Activated T-helper 17 cell treated with anti-CD3 and anti-CD28 coated beads, Interleukin-2, amount 50 U/mL, for 72 hours (primary cell): Measurements from ENCODE around the gene CNOT8. TPM values are rescaled to one million over a fixed set of nuclear protein-coding genes. Genes with fewer than 3 reads are reported as not detected.

Experiments used
- ATAC-seq: fragments of 150-1000 bp; cut with Tn5 transposase; replicated peaks from 2 replicates; pipeline ENCODE4 v1.10.0; 2021; ENCODE audit warnings: mild to moderate bottlenecking, moderate library complexity
- H3K27ac Mint-ChIP-seq: one replicate; pipeline ENCODE4 v1.8.0; 2022; ENCODE audit warnings: mixed read lengths
- H3K27me3 Mint-ChIP-seq: one replicate; pipeline ENCODE4 v1.8.0; 2022; ENCODE audit warnings: mixed read lengths
- H3K36me3 Mint-ChIP-seq: one replicate; pipeline ENCODE4 v1.8.0; 2022; ENCODE audit warnings: low read depth, mild to moderate bottlenecking, mixed read lengths
- H3K4me1 Mint-ChIP-seq: one replicate; pipeline ENCODE4 v1.8.0; 2022; ENCODE audit warnings: mixed read lengths
- H3K4me3 Mint-ChIP-seq: one replicate; pipeline ENCODE4 v1.8.0; 2022; ENCODE audit warnings: mild to moderate bottlenecking, mixed read lengths
- H3K9me3 Mint-ChIP-seq: one replicate; pipeline ENCODE4 v1.8.0; 2022; ENCODE audit warnings: mixed read lengths
- total RNA-seq, 2 donors: library from RNA; stranded (reverse); gene quantifications; one replicate each; pipeline ENCODE4 v1.2.3, GENCODE V29; 2022

Gene CNOT8
- total RNA-seq, 2 donors from 2014 or later, result 87.4 to 173 TPM

DNA sequence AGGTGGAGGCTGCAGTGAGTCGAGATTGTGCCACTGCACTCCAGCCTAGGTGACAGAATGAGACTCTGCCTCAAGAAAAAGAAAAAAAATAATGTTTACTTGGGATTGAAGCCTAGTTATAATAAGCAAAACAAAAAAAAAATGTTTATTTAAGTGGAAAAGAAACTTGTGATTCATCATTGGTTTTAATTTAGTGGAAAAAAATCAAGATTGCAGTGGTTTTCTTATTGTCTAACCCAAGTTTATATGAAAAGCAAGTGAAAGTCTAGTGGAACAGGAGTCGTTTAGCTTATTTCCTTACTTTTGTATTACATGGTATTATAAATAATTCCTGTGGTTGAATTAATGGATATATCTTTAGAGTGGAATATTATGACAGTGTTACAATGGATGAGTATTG is 8.4 kb downstream of the CNOT8 start:
- H3K9me3 Mint-ChIP-seq, result no peaks in the 10 kb centered on the region

DNA sequence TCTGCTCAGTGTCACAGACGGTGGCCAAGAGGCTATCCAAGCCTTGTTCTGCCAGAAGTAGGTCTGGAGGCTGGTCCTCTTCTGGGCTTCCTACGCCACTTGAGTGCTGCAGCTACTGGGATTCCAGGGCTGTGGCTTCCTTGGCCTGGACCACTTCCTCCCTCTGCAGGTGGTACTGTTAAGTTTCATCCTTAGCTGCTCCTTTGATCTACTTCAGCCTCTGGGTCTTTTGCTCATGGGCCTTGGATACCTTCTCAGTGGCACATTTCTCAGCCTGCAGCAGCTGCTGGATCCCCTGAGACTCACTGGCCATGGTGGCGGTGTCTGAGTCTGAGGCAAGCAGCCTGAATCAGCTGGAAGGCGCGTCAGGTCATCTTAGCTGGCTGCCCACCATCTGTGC is 10.3 kb downstream of the CNOT8 start:
- Mint-ChIP-seq H3K36me3 (peaks cover 100% of the 10 kb centered on the region), H3K4me3 (no peak overlapping the region), H3K9me3 (no peaks in the 10 kb centered on the region), H3K27me3 (no peaks in the 10 kb centered on the region), H3K4me1 (peaks cover 17% of the 10 kb centered on the region), H3K27ac (peak overlapping the region; percentile 71)
- no peak for ATAC-seq

More for the DNA sequence above, 8.4 kb downstream of the CNOT8 start:
- H3K27me3 Mint-ChIP-seq, result no peaks in the 10 kb centered on the region
- no peak for ATAC-seq
- H3K36me3 Mint-ChIP-seq, result peaks cover 100% of the 10 kb centered on the region
- no peak overlapping the region for H3K27ac Mint-ChIP-seq
- no peak overlapping the region for H3K4me3 Mint-ChIP-seq
- peaks cover 32% of the 10 kb centered on the region for H3K4me1 Mint-ChIP-seq

DNA sequence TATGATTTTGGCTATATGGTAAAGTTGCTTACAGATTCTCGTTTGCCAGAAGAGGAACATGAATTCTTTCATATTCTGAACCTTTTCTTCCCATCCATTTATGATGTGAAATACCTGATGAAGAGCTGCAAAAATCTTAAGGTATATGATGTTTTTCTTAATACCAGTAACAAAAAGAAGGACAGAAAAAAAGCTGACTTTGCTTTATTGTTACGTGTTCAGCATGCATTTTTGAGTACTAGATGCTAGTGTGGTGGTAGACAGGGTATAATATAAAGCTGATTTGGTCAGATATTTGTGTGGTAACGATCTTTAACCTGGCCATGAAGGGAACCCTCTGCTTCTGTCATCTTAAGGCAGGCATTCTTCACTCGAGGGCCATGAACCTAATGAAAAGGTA is 13.3 kb downstream of the CNOT8 start:
- Mint-ChIP-seq H3K4me3 (no peak overlapping the region), H3K36me3 (peaks cover 100% of the 10 kb centered on the region), H3K27ac (no peak overlapping the region), H3K27me3 (no peaks in the 10 kb centered on the region), H3K4me1 (peaks cover 5% of the 10 kb centered on the region), H3K9me3 (no peaks in the 10 kb centered on the region)
- ATAC-seq, result no peak

DNA sequence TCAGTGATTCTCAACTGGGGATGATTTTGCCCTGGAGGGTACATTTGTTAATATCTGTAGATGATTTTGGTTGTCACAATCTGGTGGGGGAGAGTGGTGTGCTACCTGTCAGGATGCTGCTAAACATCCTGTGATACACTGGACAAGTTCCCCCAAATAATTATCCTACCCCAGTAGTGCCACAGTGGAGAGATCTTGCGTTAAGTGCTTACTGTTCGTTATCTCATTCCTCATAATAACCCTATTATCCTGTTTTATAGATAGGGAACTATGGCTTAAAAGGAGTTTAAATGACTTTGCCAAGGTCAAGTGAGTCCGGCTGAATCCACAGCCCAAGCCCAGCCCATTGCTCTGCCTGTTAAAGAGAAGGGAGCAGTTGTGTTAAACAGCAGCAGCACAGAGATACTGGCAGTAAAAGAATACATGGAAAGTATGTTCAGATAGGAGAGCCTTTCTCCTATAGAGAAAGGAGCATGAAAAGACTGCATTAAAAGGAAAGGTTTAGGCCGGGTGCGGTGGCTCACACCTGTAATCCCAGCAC is 15.4 kb downstream of the CNOT8 start:
- ATAC-seq, result no peak
- Mint-ChIP-seq H3K4me3 (no peak overlapping the region), H3K4me1 (no peaks in the 10 kb centered on the region), H3K27me3 (no peaks in the 10 kb centered on the region), H3K36me3 (peaks cover 91% of the 10 kb centered on the region), H3K27ac (no peak overlapping the region), H3K9me3 (peaks cover 4% of the 10 kb centered on the region)

DNA sequence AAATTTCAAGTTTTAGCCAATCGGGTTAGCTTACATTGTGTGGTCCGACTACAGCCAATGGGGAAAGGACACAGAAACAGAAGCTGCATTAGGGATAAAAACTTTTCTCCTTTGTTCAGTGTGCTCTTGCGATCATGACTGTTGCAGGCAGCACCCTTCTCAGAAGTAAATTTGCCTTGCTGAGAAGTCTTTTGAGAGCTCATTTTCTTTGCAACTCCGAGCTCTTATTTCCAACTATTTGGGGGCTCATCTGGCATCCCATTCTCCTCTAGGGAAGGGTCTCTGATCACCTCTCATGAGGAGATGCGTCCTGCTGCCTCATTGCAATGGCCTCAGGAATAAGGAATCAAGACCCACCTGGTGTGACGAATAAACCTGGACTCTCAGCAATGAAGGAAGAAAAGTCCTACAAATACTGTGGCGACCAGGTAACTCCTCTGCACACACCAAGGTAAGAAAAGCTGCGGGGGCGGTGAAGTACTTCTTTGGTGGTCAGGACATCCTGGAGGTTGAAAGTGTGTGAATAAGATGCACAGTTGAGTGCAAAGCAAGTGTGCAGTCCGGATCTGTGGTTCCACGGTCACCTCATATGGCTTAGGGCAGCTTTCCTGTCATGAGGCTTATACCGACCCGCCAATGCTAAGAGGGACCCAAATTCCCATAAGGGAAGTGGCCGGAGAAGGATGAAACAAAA is 20.4 kb downstream of the CNOT8 start:
- Mint-ChIP-seq H3K27me3 (no peaks in the 10 kb centered on the region), H3K9me3 (peaks cover 12% of the 10 kb centered on the region), H3K36me3 (peaks cover 84% of the 10 kb centered on the region), H3K4me1 (no peaks in the 10 kb centered on the region), H3K4me3 (no peak overlapping the region), H3K27ac (no peak overlapping the region)
- ATAC-seq, result no peak

DNA sequence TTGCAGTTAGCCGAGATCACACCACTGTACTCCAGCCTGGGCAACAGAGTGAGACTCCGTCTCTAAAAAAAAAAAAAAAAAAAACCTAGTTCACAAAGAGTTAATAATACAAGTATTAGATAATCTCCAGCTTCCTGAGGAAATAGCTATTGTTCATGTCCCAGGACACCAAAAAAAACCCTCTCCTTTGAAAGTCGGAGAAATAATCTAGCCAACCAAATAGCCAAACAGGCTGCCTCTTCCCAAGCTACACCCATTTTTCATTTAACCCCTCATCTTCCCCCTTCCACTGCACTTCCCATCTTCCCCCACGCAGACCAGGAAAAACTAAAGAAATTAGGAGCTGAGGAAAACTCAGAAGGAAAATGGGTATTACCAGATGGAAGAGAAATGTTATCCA is 23.6 kb downstream of the CNOT8 start:
- Mint-ChIP-seq H3K27ac (no peak overlapping the region), H3K27me3 (no peaks in the 10 kb centered on the region), H3K4me1 (no peaks in the 10 kb centered on the region), H3K9me3 (peaks cover 17% of the 10 kb centered on the region), H3K36me3 (peaks cover 84% of the 10 kb centered on the region), H3K4me3 (no peak overlapping the region)
- no peak for ATAC-seq

DNA sequence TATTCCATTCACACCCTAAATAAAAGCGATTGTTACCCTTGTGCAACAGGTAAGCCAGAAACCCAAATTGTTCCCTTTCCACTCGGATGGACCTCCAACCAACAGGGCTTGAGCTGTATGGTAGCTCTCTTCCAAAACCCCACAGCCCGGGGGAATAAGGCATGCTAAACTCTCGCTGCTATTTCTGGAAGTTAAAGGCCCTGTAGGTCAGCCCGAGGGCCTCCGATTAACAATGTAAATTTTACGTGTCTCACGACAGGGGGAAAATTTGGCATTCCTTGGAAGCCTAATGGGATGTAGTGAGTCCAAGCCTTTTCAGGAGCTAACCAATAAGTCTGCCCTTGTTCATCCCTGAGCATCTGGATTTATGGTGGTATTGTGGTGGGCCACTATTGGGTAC is 26.0 kb downstream of the CNOT8 start:
- Mint-ChIP-seq H3K36me3 (peaks cover 93% of the 10 kb centered on the region), H3K9me3 (peaks cover 15% of the 10 kb centered on the region), H3K27me3 (no peaks in the 10 kb centered on the region), H3K27ac (no peak overlapping the region), H3K4me3 (no peak overlapping the region), H3K4me1 (no peaks in the 10 kb centered on the region)
- no peak for ATAC-seq

DNA sequence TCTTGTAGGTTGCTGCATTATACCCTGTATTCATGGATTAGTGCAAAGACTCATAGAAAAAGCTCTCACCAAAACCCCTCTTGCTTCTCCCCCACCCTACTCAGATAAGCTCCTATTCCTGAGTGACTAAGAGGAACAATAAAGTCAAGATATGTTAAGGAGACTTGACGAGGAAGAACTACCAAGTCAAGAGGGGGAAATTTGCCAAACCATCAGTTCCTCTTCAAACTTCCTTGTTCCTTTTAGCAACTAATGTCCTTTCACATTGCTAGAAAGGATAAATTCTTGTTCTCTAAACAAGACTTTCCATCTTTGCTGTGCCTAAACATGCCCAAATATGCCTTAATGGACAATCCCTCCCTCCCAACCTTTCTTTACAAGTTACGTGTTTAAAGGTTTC is 27.0 kb downstream of the CNOT8 start:
- Mint-ChIP-seq H3K36me3 (peaks cover 92% of the 10 kb centered on the region), H3K4me1 (no peaks in the 10 kb centered on the region), H3K9me3 (peaks cover 8% of the 10 kb centered on the region), H3K27ac (no peak overlapping the region), H3K27me3 (no peaks in the 10 kb centered on the region), H3K4me3 (no peak overlapping the region)
- no peak for ATAC-seq

DNA sequence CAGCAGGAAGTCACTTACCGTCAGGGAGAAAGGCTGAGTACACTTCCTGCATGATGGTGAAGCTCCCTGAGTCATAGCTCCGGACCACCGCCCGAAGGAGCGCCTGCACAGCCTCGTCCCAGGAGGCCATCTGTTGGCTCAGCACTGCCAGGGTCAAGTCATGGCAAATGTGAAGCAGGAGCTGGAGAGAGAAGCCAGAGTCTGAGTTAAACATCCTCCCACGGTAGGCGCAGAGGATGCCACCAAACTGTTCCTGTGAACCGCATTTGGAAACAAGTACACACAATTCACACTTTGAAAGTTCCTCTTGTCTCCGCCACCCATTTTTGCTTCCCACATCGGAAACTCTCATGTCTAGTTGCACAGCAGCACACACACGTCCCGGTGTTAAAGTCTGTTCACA is 33.9 kb downstream of the CNOT8 start:
- Mint-ChIP-seq H3K4me1 (no peaks in the 10 kb centered on the region), H3K4me3 (no peak overlapping the region), H3K27me3 (no peaks in the 10 kb centered on the region), H3K36me3 (peaks cover 99% of the 10 kb centered on the region), H3K27ac (no peak overlapping the region), H3K9me3 (no peaks in the 10 kb centered on the region)
- no peak for ATAC-seq

DNA sequence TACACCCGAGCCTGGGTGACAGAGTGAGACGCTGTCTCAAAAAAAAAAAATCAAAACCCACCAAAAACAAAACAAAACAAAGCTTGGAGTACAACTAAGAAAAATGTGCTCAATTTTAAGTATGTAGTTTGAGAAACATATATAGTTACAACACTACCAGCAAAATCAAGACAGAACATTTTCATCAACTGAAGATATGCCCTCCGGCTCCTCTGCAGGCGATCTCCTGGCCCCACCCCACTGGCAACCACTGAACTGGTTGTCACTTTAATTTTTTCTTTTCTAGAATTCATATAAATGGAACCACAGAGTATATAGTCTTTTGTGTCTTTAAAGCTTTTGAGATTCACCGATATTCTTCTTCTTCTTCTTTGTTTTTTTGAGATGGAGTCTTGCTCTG is 35.0 kb downstream of the CNOT8 start:
- ATAC-seq, result no peak

DNA sequence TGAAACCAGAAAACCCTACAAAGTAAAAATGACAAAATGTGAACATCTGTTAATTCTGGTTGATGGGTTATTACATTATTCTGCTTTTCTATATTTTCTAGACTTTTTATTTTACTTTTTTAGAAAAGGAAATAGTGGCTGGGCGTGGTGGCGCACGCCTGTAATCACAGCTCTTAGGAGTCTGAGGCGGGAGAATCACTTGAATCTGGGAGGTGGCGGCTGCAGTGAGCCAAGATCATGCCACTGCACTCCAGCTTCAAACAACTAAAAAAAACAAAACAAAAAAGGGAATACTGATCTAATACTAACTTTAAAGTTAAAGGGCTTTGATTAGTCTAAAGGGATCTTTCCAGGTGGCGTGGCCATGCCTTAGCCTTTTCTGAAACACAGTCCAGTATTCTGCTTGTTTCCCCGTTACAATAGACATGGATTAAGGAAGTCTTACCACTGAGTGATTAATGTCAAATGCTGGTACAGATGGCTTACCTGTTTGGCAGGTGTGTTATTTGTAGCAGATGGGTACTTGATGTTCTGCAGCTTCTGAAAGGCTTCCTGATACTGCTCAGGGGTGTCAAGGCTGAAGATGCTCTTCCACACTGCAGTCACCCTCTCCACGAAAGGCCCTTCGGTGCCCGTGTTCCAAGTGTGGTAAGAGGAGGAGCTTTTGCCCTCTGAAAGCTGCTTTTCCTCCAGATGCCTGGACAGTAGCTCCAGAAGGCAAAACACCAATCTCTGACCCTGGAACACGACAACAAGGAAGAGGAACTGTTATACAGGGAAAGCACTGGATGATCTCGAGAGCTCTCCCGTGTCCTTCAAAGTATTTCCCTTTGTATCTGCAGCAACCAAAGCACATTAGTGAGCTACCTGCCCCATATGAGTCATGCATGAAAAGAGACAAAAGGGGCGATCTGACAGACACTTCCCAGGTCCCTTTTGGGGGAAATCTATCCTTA is 37.5 kb downstream of the CNOT8 start:
- Mint-ChIP-seq H3K27ac (no peak overlapping the region), H3K4me1 (no peaks in the 10 kb centered on the region)

More for the DNA sequence above, 35.0 kb downstream of the CNOT8 start:
- no peak overlapping the region for H3K4me3 Mint-ChIP-seq
- no peaks in the 10 kb centered on the region for H3K4me1 Mint-ChIP-seq
- no peaks in the 10 kb centered on the region for H3K27me3 Mint-ChIP-seq
- no peak overlapping the region for H3K27ac Mint-ChIP-seq
- no peaks in the 10 kb centered on the region for H3K9me3 Mint-ChIP-seq
- peaks cover 99% of the 10 kb centered on the region for H3K36me3 Mint-ChIP-seq

DNA sequence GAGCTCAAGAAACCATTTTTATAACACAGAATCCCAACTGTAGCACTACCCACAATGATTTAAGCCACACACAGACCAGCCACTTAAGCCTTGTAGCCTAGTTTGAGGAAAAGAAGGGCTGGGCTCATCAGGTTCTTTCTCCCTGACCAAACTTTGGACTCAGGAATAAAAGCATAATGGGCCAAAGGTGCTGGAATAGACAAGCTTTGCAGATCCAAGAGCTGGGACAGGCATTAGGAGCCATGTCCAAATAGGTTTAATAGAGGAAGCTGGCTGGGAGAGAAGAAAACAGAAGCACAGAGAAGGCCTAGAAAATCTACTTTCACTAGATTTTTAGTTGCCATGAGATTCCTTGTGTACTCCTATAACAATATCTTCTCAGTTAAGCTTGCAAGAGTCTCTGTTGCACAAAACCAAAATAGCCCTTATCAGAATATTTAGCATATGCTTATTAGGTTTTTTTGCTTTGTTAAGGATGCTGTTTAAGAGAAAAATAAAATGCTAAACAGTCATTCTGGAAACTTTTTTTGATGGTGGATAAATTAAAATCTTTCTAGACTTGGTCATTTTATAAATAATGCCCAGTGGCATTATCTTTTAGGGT is 38.2 kb downstream of the CNOT8 start:
- no peaks in the 10 kb centered on the region for H3K9me3 Mint-ChIP-seq
- H3K27ac Mint-ChIP-seq, result no peak overlapping the region
- no peaks in the 10 kb centered on the region for H3K27me3 Mint-ChIP-seq
- peaks cover 99% of the 10 kb centered on the region for H3K36me3 Mint-ChIP-seq
- H3K4me3 Mint-ChIP-seq, result no peak overlapping the region
- H3K4me1 Mint-ChIP-seq, result no peaks in the 10 kb centered on the region
- ATAC-seq, result no peak

More for the DNA sequence above, 37.5 kb downstream of the CNOT8 start:
- peaks cover 99% of the 10 kb centered on the region for H3K36me3 Mint-ChIP-seq
- no peaks in the 10 kb centered on the region for H3K27me3 Mint-ChIP-seq
- H3K4me3 Mint-ChIP-seq, result no peak overlapping the region
- H3K9me3 Mint-ChIP-seq, result no peaks in the 10 kb centered on the region
- ATAC-seq, result no peak

DNA sequence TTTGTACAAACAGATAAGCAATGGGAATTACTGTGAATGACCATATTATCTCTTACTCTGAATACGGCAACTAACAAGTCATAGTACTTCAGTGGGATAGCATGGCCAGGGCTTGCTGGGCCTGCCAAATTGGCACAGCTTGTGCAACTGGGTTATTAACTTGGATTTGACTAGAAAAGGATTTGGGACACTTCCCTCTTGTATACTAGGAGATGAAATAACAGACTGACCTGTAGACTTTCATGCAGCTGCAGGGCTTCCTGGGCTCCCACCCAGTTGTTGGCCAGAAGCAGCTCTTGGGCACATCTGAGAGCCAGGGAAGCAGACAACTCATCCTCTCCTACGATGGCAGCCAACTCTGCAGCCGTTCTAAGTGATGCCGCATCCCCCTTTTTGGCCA is 39.8 kb downstream of the CNOT8 start:
- Mint-ChIP-seq H3K4me1 (no peaks in the 10 kb centered on the region), H3K27ac (no peak overlapping the region), H3K36me3 (peaks cover 100% of the 10 kb centered on the region), H3K9me3 (no peaks in the 10 kb centered on the region), H3K27me3 (no peaks in the 10 kb centered on the region), H3K4me3 (no peak overlapping the region)
- ATAC-seq, result no peak

DNA sequence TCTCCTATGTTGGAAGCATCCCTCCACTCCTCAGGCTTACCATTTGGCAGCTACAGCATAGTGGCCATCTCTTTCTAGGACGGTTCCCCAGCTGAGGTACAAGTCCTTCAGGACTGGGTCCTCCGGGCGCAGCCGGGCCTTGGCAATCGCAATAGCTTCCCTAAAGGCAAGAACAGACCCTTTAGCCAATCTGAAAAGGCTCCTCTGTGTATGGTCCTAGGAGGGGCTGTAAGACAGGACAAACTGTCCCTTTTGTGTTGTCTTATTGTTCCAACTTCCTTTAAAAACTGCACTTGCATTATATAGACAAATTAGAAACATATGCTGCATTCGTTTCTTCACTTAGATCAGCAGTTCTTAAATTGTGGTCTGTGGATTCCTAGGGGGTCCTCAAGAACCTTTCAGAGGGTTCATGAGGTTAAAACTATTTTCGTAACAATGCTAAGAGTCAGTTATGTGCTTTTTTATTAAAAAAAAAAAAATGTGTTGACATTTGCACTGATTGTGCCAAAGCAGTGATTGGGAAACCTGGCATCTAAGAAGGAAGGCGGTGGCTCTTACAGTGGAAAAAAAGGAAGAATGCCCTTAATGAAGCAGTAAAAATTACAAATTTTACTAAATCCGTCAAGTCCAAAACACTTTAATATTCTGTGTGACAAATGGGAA is 40.9 kb downstream of the CNOT8 start:
- Mint-ChIP-seq H3K27me3 (no peaks in the 10 kb centered on the region), H3K4me1 (no peaks in the 10 kb centered on the region), H3K9me3 (no peaks in the 10 kb centered on the region), H3K27ac (no peak overlapping the region), H3K36me3 (peaks cover 100% of the 10 kb centered on the region), H3K4me3 (no peak overlapping the region)
- ATAC-seq, result no peak
